Measurements from ENCODE around the gene PELI3.
A peak's percentile ranks its signal among the peaks of the same experiment; 100 is the strongest.

Gene PELI3

GRCh38 chr11:66473608-66474515 lies 7.2 kb downstream of the PELI3 start:
- FAIRE-seq, result no peak
- DNase-seq (ENCODE audit: low spot score), result no peak

- no peak for FAIRE-seq
Observed at GRCh38 chr11:66475349-66476172, 8.9 kb downstream of the PELI3 start.

DNA sequence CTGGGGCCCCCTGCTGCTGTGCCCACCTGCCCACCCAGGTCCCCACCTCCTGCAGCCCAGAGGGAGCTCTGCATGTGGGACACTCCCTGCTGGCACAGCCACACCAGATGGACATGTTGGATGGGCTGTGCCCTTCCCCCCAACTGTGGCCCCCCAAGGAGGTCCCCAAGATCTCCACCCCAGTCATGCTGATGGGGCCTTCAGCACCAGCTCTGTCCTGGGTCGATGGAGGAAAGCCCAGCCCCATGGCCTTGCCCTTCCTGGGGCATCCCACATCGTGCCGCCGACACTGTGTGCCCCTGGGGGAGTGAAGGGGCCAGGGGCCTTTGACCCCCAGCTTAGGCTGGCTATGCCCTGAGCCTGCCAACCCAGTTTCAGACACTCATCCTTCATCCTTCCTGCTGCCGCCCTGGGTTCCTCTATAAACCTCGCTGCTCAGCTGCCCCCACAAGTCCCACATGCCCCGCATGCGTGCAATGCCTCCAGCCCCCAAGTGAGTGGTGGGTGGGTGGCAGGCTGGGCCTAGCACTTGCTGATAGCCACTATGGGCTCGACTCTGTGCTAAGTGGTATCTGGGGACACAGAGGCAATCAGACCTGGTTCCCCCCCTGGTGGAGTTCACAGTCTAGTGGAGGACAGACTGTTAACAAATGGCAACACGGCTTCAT lies 9.6 kb downstream of the PELI3 start:
- no peak for DNase-seq (ENCODE audit: low spot score)
- no peak for FAIRE-seq

More at GRCh38 chr11:66475349-66476172, 8.9 kb downstream of the PELI3 start:
- DNase-seq (ENCODE audit: low spot score), result no peak

GRCh38 chr11:66476841-66477251 lies 10.1 kb downstream of the PELI3 start:
- no peak for DNase-seq (ENCODE audit: low spot score)
- FAIRE-seq, result no peak

GRCh38 chr11:66477263-66478201 lies 10.8 kb downstream of the PELI3 start:
- FAIRE-seq, result no peak
- DNase-seq (ENCODE audit: low spot score), result no peak

GRCh38 chr11:66478729-66479393 lies 12.2 kb downstream of the PELI3 start:
- FAIRE-seq, result no peak
- DNase-seq (ENCODE audit: low spot score), result peak; percentile 47

DNA sequence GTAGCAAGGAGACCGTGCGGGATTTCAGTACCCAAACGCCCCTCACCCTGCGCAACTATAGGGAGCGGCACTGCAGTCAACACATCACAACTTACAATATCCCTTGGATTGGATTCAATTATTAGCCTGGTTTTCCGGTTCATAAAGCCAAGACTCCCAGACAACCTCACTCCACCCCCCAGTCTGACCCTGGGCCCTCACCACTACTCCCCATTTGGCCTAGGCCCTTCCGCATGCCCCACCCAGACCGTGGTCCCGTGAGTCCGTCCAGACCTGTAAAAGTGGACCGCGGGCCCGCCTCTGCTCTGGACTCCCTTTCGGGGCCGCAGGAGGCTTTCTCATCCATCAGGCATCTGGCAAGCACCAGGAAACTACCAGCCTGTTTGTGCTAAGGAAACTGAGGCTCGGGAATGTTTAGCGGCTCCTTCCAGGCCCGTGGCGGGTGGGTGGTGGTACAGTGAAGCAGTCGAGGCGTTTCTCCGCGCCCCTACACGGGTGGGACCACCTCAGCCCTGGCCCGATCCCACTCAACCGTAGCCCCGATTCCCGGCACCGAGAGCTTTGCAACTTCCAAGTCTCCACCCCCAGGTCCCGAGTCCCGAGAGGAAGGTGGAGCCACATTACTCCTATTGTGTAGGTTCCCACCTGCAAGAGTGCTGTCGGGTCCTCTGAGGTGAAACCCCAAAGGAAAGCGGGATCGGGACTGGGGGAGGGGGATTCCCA lies 12.8 kb downstream of the PELI3 start:
- no peak for FAIRE-seq
- DNase-seq (ENCODE audit: low spot score), result no peak

DNA sequence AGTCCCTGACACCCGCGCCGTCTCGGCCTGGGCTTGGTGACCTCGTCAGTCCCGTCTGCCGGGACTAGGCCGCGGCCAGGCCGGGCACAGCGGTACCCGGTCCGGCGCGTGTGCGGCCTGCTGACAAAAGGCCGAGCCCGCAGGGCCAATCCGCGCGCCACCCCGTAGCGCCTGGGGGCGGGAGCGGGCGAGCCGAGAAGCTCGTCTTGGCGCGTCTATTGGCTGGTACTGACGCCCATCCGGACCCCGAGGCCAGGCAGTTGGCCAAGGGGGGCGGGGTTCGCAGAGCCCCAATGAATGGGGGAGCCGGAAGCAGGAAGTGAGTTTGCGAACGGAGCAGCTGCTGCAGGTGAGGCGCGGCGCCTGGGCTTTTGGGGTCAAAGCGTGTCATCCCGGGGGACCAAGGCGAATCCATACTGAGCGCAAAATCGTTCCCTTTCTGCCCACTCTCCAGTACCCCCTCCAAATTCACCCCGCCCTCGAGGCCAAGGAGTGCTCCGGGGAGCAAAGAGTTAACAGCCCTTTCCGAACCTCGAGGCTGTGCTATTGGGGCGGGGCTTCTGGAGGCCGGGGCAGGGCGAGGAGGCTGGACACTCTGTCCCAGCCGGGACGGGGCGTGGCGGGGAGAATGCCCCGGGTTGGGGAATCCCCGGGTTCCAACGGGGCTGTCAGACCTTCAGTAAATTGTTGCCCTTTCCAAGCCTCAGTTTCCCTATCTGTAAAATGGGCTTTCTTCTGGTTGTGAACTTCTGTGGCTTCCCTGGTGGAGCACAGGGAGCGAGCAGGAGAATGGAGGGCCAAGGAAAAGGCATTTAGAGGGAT lies 13.6 kb downstream of the PELI3 start, which contains the start of gene DPP3:
TSS of gene DPP3 (plus strand) at position 318 of the 822 bp plus-strand sequence. CDS start 1,767 bp downstream, outside the sequence.
- peak; percentile 99 for DNase-seq (ENCODE audit: low spot score)
- peak; percentile 67 for FAIRE-seq

GRCh38 chr11:66484806-66485380 lies 18.2 kb downstream of the PELI3 start:
- FAIRE-seq (no peak), DNase-seq (ENCODE audit: low spot score) (no peak)

DNA sequence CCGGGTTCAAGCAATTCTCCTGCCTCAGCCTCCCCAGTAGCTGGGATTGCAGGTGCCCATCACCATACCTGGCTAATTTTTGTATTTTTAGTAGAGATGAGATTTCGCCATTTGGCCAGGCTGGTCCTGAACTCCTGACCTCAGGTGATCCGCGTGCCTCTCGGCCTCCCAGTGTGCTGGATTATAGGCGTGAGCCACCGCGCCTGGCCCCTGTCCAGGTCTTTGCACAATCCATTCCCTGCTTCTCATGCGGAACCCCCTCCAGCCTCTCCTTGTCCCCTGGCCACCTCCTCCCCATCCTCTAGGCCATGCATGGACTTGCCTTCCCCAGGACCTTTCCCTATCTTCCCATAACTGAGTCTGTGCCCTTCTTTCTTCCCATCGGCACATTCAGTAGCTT lies 22.3 kb downstream of the PELI3 start:
- FAIRE-seq (no peak), DNase-seq (ENCODE audit: low spot score) (no peak)

DNA sequence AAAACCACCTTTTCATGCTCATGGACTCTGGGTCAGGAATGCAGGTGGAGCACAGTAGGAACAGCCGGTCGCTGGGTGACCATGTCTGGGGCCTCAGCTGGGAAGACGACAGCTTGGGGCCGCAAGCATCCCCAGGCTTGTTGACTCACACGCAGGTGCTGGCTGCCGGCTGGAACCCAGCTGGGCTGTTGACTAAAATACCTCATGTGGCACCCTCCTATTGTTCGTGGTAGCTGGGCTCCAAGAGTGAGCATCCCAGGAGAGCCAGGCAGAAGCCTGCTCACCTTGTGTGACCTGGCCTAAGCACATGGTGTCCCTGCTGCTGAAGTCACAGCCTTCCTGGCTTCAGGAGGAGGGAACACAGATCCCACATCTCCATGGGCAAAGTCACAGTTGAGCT lies 22.9 kb downstream of the PELI3 start:
- DNase-seq (ENCODE audit: low spot score) (no peak), FAIRE-seq (no peak)

DNA sequence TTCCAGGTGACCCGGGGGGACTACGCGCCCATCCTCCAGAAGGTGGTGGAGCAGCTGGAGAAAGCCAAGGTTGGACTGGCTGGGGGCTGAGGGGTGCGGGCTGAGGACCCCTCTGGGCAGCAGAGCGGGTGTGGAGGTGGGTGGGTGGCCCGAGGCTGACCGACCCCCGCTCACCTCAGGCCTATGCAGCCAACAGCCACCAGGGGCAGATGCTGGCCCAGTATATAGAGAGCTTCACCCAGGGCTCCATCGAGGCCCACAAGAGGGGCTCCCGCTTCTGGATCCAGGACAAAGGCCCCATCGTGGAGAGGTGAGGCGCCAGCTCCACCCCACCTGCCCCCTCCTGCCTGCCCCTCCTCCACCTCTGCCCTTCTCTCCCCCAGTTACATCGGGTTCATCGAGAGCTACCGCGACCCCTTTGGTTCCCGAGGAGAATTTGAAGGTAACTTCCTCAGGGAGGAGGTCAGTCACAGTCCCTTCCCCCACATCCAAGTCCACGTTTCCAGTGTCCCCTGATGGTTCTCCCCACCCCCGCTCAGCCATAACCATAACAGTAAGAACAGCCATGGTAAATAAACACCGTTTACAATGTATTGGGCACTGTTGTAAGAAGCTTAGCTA lies 24.7 kb downstream of the PELI3 start:
- DNase-seq (ENCODE audit: low spot score) (no peak), FAIRE-seq (no peak)

GRCh38 chr11:66492161-66492865 lies 25.6 kb downstream of the PELI3 start:
- FAIRE-seq, result no peak
- DNase-seq (ENCODE audit: low spot score), result no peak

DNA sequence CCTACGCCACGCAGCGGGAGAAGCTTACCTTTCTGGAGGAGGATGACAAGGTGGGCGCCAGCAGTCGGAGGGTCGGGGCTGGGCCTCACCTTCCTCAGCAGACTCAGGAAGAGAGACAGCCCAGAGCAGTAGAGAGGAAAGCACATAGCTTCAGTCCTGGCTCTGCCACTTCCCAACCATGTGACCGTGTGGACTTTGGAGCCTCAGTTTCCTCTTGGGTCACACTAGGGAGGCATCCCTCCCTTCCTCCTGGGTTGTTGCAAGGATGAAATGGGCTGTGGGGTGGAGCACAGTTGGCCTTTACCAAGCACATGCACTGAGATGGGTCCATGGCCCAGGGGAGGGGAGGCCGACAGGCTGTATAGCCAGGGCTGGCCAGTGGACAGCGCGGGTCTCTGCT lies 26.4 kb downstream of the PELI3 start:
- DNase-seq (ENCODE audit: low spot score), result no peak

DNA sequence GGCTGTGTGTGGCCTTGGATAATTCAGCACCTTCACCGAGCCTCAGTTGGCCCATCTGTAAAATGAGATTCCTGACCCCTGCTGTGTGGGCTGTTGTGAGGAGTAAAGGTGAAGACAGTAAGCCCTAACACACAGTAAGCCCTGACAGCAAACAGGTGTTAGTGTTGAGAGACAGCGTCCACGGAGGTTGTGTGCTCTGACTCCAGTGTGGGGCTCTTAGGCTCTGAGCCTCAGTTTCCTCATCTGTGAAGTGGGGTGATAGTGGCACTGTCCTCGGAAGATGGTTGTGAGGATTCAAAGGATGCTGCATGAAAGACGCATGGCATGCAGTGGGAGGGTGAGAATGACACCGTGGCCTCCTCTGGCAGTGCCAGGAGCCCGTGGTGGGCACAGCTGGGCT lies 27.8 kb downstream of the PELI3 start:
- DNase-seq (ENCODE audit: low spot score), result no peak
- FAIRE-seq, result no peak

More for the DNA sequence above, 26.4 kb downstream of the PELI3 start:
- no peak for FAIRE-seq

- DNase-seq (ENCODE audit: low spot score), result no peak
- no peak for FAIRE-seq
Observed at GRCh38 chr11:66494935-66495334, 28.2 kb downstream of the PELI3 start.

- no peak for DNase-seq (ENCODE audit: low spot score)
- no peak for FAIRE-seq
Observed at GRCh38 chr11:66495401-66495854, 28.7 kb downstream of the PELI3 start.
